Measurements from ENCODE around the gene TAF1C.
"Not testable (repeated sequence)": the region's sequence is repeated elsewhere in the genome, so short reads cannot be mapped to it uniquely, and the experiment has no call there.

Gene TAF1C, protein sequence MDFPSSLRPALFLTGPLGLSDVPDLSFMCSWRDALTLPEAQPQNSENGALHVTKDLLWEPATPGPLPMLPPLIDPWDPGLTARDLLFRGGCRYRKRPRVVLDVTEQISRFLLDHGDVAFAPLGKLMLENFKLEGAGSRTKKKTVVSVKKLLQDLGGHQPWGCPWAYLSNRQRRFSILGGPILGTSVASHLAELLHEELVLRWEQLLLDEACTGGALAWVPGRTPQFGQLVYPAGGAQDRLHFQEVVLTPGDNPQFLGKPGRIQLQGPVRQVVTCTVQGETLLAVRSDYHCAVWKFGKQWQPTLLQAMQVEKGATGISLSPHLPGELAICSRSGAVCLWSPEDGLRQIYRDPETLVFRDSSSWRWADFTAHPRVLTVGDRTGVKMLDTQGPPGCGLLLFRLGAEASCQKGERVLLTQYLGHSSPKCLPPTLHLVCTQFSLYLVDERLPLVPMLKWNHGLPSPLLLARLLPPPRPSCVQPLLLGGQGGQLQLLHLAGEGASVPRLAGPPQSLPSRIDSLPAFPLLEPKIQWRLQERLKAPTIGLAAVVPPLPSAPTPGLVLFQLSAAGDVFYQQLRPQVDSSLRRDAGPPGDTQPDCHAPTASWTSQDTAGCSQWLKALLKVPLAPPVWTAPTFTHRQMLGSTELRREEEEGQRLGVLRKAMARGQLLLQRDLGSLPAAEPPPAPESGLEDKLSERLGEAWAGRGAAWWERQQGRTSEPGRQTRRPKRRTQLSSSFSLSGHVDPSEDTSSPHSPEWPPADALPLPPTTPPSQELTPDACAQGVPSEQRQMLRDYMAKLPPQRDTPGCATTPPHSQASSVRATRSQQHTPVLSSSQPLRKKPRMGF

DNA sequence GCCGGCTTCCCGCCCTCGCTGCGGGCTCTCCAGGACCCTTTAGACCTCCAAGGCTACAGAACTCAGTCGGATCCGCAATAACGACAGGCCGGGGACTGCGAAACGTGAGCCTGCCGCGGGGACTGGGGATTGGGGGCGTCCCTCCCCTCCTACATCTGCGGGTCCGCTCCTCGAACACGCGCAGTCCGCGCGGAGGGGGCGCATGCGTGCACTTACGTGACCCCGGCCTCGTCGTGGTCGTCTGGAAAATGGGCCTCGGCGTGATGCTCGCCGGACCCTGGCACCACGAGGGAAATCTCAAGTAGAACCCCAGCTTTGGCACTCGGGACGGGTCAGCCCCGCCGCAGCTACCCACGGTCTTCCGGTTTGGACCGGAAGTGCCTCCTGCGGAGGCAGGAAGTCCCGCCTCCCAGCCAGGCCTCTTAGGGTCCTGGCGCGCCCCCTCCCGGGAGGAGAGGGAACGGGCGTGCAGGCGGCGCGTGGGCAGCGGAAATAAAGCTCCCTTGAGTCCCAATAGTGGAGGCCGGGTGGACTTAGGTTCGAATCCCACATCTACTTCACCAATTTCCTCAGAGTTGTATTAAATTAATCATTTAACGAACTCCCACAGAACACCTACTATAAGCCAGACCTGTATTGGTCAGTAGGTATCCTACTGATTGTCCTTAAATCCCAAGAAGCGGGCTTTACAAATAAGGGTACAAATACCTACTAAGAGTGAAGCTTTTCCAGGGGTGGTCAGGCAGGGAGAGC, at the start of gene TAF1C:
Gene TAF1C (minus strand): TSS at position 373 of the 753 bp plus-strand sequence. CDS start 2,069 bp downstream, outside the sequence.
- peak; percentile 93 to 95 for ATAC-seq

DNA sequence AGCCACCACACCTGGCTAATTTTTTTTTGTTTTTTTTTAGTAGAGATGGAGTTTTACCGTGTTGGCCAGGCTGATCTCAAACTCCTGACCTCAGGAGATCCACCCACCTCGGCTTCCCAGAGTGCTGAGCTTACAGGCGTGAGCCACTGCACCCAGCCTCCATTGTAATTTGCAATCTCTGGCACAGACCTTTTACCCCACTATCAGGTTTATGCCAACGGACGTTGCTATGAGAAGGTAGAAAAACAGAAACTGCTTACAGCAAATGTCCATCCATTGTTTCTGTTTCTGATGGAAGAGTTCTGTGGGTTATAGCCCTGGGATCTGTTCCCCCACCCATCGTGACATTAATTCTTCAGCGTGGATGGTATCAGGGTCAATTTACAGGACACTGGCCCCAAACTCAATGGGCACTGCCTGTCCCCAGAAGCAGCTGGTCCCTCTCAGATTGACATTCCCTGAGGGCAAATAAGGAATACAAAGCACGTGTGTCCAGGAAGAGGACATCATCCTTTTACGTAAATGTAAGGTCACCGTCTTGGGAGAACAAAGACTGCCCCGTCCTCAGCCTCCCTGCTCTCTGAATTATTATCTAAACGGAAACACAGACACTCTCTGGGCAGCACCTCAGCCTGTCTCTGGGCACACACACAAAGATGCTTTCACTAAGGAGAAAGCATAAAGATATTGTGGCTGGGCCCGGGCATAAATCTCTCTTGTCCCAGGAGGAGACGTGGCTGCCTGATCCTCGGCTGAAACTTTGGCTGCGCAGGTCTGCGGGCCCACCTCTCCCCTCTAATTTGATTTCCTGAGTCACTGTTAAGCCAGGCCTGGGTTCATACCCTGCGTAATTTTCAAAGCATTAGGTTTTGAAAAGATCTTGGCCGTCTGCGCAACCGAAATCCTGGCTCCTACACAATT, 47.7 kb upstream of the TAF1C start:
- ATAC-seq = no peak

DNA sequence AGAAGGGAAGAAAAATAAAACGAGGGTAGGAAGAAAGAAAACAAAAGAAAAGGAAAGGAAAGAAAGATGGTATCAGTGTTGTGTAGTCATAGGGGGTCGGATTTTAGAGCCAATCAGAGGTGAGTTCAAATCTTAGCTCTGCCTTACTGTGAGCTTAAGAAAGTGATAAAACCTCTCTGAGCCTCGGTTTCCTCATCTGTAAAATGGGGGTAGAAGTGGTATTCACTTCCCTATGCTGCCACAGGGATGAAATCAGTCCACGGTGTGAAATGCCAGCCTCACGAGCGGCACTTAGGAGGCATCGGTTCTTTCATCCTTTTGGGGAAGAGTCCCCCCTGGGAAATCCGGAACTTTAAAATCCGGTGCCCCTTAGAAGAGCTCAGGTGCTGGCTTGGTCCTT, 46.9 kb upstream of the TAF1C start:
- ATAC-seq = no peak

DNA sequence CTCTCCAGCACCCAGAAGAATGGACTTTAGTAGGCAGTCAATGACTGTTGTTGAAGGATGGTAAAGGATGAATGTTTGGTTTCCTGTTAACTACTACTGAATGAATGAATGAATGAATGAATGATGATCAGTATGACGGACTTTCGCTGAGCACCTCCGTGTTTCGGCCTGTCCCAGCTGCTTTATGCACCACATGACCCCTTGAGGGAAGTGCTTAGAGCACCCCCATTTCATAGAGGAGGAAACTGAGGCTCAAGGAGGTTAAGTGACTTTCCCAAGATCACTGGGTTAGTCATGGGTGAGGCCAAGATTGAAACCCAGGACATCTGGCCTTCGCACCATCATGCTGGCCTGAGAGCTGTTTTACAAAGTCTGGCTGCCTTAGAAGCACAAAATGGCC, 46.1 kb upstream of the TAF1C start:
- no peak for ATAC-seq

DNA sequence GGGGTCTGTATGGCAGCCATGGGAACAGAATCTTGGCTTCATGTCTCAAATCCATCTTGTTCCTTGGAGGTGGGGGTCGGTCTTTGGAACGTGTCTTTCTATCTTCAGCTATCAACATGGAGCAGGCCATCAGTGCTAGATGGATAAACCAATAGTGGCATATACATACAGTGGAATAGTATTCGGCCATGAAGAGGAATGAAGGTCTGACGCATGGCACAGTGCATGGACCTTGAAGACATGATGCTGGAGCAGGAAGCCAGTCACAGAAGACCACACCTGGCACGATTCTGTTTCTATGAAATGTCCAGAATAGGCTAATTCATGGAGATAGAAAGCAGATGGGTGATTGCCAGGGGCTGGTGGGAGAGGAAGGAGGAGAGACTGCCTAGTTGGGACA, 45.2 kb upstream of the TAF1C start:
- ATAC-seq = no peak

DNA sequence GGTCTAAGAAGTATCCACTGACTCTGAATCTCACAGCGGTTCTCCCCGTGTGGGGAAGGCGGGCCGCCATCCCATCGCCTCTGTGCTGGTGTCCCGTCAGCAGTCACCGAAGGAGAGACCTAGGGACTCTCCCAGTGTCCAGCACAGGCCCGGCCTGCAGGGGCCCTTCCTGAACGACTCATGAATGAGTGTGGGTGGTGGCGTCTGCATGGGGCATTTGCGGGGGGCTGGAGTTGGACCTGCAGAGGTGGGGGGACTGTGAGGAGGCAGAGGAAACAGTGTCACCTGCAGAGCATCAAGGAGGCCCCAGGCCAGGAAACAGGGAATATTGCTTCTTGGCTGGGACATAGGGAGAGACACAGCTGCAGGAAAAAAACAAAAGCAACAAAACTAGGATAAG, 42.6 kb upstream of the TAF1C start:
- no peak for ATAC-seq

DNA sequence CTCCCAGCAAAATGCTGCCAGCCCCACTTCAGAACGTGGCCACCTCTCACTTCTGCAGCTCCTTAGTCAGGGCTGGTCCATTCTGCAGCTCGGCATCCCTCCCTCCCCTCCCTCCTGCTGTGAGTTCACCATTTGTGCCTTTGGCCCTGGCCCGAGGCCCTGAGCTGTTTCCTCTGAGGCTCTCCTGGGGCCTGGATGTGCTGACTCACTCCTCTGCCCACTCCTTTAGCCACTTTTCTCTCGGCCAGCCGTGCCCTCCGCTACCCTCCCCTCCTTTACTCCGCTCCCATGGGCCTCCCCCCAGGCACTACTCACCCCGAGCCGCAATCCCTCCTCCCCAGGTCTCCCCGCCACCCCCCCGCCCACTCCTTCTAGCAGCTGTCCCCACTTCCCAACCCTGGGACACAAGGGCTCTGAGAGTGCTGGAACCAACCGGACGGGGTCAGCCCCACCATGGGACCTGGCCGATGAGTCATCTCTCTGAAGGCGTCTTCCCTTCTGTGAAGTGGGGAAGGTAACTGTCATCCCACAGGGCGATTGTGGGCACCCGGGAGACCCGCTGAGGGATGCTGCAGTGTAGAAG, 41.5 kb upstream of the TAF1C start:
- no peak for ATAC-seq

DNA sequence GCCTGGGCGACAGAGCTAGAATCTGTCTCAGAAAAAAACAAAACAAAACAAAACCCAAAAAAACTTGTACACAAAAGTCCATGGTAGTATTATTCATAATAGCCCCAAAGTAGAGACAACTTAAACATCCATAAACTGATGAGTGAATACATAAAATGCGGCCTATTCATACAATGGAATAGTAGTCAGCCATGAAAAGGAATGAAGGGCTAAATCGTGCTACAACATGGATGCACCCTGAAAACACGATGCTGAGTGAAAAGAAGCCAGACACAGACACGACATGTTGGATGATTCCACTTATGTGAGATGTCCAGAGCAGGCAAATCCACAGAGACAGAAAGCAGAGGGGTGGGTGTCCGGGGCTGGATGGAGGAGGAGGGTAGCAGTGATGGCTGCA, 40.7 kb upstream of the TAF1C start:
- ATAC-seq = no peak

DNA sequence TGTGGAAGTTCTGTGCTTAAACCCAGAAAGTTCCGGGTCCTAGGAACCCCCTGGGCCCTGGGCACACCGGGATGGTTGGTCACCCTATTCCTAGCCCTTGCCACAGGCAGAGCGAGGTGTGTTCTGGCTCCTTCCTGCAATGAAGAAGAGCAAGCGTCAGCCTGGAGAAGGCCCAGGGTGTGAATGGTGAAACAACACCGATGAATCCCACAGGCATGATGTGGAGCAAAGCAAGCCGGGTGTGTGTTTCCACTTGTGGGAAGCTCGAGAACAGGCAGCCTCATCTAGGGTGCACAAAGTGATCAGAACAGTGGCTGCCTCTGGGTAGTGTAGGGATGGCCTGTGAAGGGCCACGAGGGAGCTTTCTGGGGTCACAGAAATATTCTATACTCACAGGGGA, 39.2 kb upstream of the TAF1C start:
- no peak for ATAC-seq

DNA sequence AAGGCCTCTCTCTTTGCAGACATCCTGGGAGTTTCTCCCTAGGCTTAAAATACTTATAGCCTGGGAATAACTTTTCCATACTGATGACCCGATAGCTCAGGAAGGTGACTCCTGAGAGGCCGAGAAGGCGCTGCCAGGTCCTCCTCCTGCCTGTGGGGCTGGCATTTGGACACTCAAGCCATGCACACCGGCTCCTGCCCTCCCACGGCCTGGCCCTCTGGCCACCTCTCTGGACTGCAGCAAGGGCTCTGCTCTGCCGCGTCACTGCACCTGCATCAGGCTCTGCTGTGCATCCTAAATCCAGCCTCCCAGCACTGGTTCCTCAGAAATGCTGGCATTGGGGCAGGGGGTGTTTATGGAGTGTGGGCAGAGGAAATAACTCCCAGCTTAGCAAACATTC, 38.7 kb upstream of the TAF1C start:
- no peak for ATAC-seq

DNA sequence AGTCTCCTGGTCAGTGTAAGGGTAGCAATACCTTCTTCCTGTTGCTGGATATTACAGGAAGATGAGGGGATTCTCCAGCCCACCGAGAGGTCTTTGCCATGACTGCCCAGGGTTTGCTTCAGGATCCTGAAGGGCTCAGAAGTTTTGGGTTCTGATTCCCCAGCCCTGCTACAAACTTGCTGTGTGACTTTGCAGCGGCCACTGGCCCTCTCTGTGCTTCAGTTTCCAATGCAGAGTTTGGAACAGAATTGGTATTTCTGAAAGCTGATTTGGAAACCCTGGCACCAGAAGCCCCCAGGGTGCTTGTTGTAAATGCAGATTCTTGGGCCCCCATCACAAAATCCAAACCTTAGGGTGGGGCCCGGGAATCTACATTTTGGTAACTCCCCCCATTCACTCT, 38.3 kb upstream of the TAF1C start:
- ATAC-seq = no peak

DNA sequence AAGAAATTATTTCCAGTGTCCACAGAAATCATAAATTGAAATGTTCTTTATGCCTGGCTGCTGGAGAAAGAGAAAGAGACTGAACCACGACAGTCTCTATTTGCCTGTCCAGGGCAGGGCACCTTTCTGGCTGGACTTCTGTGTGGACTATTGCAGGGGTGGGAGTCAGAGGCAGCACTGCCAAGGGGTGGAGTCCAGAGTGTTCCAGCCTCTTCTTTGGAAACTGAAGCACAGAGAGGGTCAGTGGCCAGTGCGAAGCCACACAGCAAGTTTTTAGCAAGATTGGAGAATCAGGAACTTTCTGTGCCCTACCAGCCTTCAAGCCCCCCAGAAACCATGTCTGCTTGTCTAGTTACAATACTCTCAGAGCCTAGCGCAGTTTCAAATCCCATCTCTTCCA, 37.7 kb upstream of the TAF1C start:
- no peak for ATAC-seq

DNA sequence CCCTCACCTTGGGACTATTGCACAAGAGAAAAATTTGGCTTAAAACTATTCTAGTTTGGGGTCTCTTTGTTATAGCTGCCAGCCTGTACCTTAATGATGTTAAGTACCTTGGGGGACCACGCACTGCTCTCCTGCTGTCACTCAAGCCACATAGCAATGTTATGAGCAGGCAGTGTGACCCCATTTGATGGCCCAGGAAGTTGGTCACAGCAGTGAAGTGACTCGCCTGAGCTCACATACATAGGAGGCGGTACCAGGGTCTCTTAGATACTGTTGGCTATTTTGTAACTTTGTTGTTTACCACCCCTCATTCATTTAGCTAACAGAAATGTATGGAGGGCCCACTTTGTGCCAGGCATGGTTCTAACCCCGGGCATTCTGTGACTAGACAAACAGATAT, 36.6 kb upstream of the TAF1C start:
- ATAC-seq = no peak

DNA sequence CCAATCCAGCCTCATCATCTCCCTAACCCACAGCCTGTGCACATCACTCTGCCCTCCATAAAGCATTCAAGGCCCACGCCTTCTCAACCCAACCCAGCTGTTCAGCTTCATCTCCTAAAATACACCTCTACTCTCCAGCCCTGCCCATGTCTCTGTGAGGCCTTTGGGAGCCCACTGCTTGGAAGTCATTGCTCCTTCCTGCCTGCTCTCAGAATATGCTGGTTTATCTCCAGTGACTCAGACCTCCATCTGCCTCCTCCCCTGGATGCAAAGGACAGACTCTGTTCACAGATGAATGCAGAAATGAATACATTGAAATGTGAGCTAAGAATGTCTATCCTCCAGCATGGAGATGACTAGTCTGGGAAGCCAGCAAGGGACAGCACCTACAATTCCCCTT, 34.0 kb upstream of the TAF1C start:
- no peak for ATAC-seq

DNA sequence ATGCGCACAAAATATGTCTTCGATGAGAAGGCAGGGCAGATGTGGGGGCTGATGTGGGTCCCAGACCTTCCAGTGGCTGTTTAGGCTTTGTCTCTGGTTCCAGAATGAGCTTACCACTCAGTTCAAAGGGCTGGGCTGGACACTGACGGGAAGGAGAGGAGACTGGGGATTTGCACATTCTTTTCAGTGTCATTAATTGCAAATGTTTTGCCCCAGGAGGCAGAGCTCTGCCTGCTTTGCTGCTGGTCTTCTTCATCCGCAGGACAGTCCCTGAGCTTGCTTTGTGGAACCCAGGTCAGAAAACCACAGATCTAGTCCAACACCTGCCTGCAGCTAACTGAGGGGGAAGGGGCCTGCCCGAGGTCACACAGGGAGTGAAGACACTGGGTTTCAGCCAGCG, 32.1 kb upstream of the TAF1C start:
- ATAC-seq = no peak

DNA sequence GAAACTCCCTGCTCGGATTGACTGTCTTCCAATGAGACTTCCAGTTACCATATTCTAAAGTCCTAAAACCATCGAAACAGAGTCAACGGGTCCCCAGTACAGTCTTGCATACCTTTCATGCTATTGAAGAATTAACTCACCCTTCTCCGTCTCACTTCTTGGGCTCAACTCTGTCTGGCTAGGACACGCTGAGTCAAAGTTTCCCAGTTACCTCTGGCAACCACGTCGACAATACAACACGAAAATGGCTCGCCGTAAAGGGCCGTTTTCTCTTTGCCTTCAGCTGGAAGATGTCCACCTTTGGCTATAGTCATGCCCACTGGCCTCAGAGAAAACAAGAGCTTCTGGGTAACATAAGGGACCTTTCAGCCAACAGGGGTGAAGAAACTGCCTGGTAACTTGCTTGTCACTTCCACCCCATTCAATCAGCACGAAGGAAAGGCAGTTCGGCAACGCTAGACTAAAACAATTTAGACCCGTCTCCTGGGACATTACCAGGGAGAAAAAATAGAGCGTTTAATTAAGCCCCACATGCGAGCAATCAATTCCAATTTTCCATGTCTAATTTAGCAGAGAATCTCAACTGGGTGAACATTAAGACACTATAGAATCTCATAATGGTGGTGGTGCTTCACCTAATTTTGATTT, 31.4 kb upstream of the TAF1C start:
- ATAC-seq = no peak

DNA sequence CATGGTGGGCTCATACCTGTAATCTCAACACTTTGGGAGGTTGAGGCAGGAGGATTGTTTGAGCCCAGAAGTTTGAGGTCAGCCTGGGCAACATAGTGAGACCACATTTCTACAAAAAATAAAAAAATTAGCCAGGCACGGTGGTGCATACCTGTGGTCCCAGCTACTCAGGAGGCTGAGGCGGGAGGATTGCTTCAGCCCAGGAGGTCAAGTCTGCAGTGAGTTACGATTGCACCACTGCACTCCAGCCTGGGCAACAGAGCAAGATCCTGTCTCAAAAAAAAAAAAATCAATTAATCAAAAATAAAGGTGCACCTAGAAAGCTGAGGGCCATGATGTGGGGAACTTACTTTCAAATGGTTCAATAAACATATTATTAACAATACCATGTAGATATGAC, 29.3 kb upstream of the TAF1C start:
- ATAC-seq = not testable (repeated sequence)

DNA sequence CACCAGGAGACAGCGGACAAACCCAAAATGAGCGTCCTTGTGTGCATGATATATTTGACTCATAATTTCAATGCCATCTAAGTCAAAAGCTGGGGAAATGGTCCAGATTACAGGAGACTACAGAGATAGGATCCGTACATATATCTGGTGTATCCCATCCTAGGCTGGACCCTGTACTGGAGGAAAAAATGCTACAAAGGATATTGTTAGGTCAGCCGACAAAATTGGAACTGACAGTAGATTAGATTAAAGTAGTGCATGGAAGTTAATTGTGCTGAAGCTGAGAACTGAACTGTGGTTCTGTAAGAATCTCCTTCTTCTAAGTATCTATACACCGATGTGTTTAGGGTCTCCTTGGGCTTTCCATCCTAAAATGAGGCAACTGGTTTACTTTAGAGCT, 28.7 kb upstream of the TAF1C start:
- ATAC-seq = no peak

DNA sequence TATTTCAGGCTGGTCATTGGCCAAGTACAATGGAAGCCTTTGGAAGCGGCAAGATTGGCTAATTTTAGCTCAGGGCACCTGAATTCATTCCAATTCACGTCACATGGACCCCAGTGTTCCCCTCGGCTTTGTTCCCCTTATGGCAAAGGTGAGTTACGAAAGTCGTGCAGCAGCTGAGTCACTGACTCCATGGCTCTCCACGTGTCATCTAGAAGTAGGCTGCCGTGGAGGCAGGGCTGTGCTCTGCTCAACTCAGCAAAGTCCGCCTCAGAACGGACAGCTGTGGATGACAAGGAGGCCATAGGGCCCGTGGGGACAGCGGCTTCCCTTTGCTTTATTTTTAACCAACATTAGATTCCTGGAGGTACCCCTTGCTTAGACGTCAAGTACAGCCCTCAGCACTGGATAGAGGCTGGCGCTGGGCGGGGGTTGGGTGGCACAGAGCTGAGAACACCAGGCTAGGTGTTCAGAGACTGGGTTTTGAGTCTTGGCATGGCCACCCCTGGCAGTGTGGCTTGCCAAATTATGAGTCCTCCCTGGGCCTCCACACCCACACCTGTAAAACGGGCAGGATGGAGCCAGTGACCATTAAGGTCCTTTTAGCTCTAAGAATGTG, 27.7 kb upstream of the TAF1C start:
- ATAC-seq = no peak

DNA sequence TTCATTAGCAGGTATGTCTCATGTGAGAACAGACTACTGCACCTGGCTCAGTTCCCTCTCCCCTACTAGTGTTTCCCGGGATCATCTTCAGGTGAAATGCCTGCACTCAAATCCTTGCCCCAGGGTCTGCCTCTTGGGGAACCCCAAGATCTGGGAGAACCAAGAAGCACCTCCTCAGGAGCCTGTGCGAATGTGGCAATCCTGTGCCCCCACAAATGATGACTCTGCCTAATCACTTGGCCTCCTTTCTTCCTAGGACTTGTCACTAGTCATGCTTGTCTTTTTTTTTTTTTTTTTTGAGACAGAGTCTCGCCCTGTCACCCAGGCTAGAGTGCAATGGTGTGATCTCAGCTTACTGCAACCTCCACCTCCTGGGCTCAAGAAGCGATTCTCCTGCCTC, 25.8 kb upstream of the TAF1C start:
- ATAC-seq = no peak

DNA sequence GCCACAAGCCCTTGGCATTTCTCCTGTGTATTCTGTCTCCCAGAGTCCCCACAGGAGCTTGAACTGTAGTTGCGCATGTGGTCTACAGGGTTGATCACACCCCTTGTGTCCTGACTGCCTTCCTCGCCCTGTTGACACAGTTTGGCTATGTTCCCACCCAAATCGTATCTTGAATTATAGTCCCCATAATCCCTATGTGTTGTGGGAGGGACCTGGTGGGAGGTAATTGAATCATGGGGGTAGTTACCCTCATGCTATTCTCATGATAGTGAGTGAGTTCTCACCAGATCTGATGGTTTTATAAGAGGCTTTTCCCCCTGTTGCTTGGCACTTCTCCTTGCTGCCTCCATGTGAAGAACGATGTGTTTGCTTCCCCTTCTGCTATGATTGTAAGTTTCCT, 25.3 kb upstream of the TAF1C start:
- no peak for ATAC-seq

Measured in activated CD4-positive, CD25-positive, alpha-beta regulatory T cell treated with anti-CD3 and anti-CD28 coated beads, Interleukin-2, amount 50 U/mL, for 24 hours (primary cell).